Small intestine (tissue), 7 donors: Measurements from ENCODE around the gene PDGFA. TPM values are rescaled to one million over a fixed set of nuclear protein-coding genes. Genes with fewer than 3 reads are reported as not detected.

Source experiments
- DNase-seq, 2 donors: peaks; one replicate each; pipeline versions ENCODE4 v3.0.0 to v3.0.0-alpha.2; 2013
- FAIRE-seq: peaks from 2 replicates; lab custom pipeline; 2012; peaks lifted over from hg19 to GRCh38; lab: Jason Lieb, UNC
- H3K27ac ChIP-seq, 3 donors: one replicate each; pipeline ENCODE4 v1.5.1; 2013; ENCODE audit warnings: low read length in 2 of 3, mild to moderate bottlenecking in 2 of 3, control low read depth in 1 of 3, inconsistent platforms in 1 of 3, low read depth in 1 of 3, moderate library complexity in 1 of 3
- H3K27me3 ChIP-seq, 3 donors: one replicate each; pipeline ENCODE4 v1.6.1; 2013; ENCODE audit warnings: low read length in 3 of 3, inconsistent platforms in 1 of 3; ENCODE audit not compliant: control insufficient read depth in 3 of 3, insufficient read depth in 3 of 3
- H3K36me3 ChIP-seq, 3 donors: one replicate each; pipeline ENCODE4 v1.6.1; 2013; ENCODE audit warnings: low read length in 3 of 3, inconsistent platforms in 1 of 3, low read depth in 1 of 3, mild to moderate bottlenecking in 1 of 3, moderate library complexity in 1 of 3; ENCODE audit not compliant: control insufficient read depth in 3 of 3, insufficient read depth in 2 of 3
- H3K4me1 ChIP-seq, 3 donors: one replicate each; pipeline ENCODE4 v1.6.1; 2013; ENCODE audit warnings: low read length in 2 of 3, inconsistent platforms in 1 of 3, low read depth in 1 of 3, mild to moderate bottlenecking in 1 of 3, moderate library complexity in 1 of 3; ENCODE audit not compliant: control insufficient read depth in 3 of 3, insufficient read depth in 2 of 3
- H3K4me3 ChIP-seq, 3 donors: one replicate each; pipeline ENCODE4 v1.5.1; 2013; ENCODE audit warnings: low read length in 3 of 3, control low read depth in 1 of 3, inconsistent platforms in 1 of 3, low read depth in 1 of 3, mild to moderate bottlenecking in 1 of 3, moderate library complexity in 1 of 3
- H3K9me3 ChIP-seq, 2 donors: one replicate each; pipeline ENCODE4 v1.6.1; 2013; ENCODE audit warnings: low read depth in 1 of 2, low read length in 1 of 2; ENCODE audit not compliant: control insufficient read depth in 2 of 2, insufficient read depth in 1 of 2
- WGBS, 3 donors: extraction: QIAGEN DNeasy Blood & Tissue Kit; methylation state at CpG; one replicate each; pipeline ENCODE4 v1.1.7; 2013; 5-methylcytosine and 5-hydroxymethylcytosine counted together
- polyA plus RNA-seq, 4 donors: library from polyadenylated mRNA; stranded (reverse) in 3 of 4; unstranded in 1 of 4; fragments of 200-250 nt in 3 of 4; fragments of 120-200 nt in 1 of 4; gene quantifications; one replicate each; pipeline versions ENCODE4 v1.2.1 to v1.2.3, GENCODE V29; 2013
- donor health status: healthy with polysubstance abuse.
- donor health status: control.
- donor health status: control.
- donor health status: Bipolar disorder and iron deficiency.
- donor health status: healthy.

The PDGFA gene
- polyA plus RNA-seq, 4 donors = 17.4 to 107 (median 32.4) TPM

- Histone ChIP-seq H3K9me3 (no peaks in the 10 kb centered on the region), H3K4me1 (peaks cover 0 to 51% (median 0%) of the 10 kb centered on the region in 3 donors), H3K27ac (peak overlapping the region; percentile 88 to 99 (median 93)), H3K36me3 (peaks cover 0 to 29% (median 0%) of the 10 kb centered on the region in 3 donors), H3K27me3 (peaks cover 0 to 23% (median 6%) of the 10 kb centered on the region in 3 donors), H3K4me3 (peak overlapping the region; percentile 66 to 89 (median 89))
- DNase-seq (peak; percentile 83 to 92), FAIRE-seq (no peak)
- WGBS, 3 donors = 0 to 1% (median 1%) methylated on average over 52 to 93 of the region's 93 CpGs
These were observed 789 bp downstream of the PDGFA start for GRCh38 chr7:518630-519483.

DNA sequence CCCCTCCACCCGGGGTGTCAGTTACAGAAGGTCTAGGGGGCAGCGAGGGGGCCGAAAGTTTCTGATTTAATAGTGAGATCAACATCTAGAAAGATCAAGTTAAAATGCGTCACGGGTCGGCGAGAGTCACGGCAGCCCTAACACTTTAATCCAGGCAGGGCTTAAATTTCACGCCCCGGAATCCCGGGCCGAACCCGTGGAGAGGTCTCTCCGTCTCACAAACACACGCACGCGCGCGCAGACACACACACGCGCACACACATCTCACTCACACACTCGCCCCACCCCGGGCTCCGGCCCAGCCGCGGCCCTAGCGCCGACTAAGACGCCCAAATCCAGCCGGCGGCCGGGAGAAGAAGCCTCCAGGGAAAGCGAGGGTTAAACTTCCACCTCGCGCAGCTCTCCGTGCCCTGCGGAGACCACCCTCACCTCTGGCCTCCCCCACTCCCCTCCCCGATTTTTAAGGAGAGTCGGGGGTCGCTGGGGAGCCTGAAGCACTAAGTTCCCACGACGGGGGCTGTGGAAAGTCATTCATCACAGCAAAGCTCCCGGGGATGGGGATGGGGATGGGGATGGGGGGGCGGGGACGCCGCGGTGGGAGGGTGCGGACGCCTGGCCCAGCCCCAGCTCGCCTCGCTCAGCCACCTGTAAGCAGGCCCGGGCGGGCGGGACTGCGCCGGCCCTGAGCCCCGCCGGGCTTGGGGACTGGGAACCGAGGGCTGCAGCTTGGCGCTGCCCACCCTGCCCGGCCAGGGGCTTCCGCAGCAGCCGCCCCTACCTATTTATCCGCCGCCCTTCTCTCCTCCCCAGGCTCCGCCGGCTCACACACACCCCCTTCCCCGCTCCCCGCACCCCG is 1.6 kb downstream of the PDGFA start:
- FAIRE-seq = no peak
- peak overlapping the region; percentile 66 to 89 (median 89) for H3K4me3 ChIP-seq
- H3K27ac ChIP-seq = peak overlapping the region; percentile 88 to 99 (median 93)
- DNase-seq = peak; percentile 76 to 78
- H3K27me3 ChIP-seq = peaks cover 0 to 17% (median 2%) of the 10 kb centered on the region in 3 donors
- H3K36me3 ChIP-seq = peaks cover 0 to 38% (median 0%) of the 10 kb centered on the region in 3 donors
- no peaks in the 10 kb centered on the region for H3K9me3 ChIP-seq
- H3K4me1 ChIP-seq = peaks cover 0 to 52% (median 0%) of the 10 kb centered on the region in 3 donors
- 0 to 1% (median 1%) methylated on average over 45 to 70 of the region's 70 CpGs for WGBS, 3 donors

- DNase-seq = peak; percentile 90
- H3K4me1 ChIP-seq = peaks cover 0 to 56% (median 5%) of the 10 kb centered on the region in 3 donors
- H3K27me3 ChIP-seq = peaks cover 0 to 13% (median 1%) of the 10 kb centered on the region in 3 donors
- H3K36me3 ChIP-seq = peaks cover 0 to 49% (median 0%) of the 10 kb centered on the region in 3 donors
- WGBS, 3 donors = 1 to 3% (median 2%) methylated on average over 60 to 83 of the region's 83 CpGs
- H3K9me3 ChIP-seq = no peaks in the 10 kb centered on the region
- H3K4me3 ChIP-seq = peak overlapping the region; percentile 66 to 89 (median 89)
- FAIRE-seq = no peak
- peak overlapping the region; percentile 88 to 99 (median 93) for H3K27ac ChIP-seq
These were observed 2.8 kb downstream of the PDGFA start for GRCh38 chr7:516606-517456.

DNA sequence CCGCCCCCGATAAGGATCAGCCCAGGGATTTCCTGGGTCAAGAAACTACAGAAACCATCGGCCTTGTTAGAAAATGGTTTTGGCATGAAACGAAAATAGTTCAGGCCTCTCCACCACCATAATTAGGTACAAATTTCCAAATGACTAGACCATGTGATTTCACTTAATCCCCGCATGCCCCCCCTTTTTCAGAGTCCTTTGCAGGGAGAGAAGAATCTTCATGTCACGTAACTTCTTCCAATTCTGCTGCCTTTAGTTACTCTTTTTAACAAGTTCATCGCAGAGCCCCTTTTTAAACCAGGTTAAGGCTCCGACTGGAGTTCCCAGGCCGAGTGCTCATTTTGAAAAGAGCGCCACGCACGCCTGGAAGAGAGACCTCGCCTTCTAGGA is 3.4 kb downstream of the PDGFA start:
- H3K9me3 ChIP-seq = no peaks in the 10 kb centered on the region
- H3K4me1 ChIP-seq = peaks cover 0 to 56% (median 7%) of the 10 kb centered on the region in 3 donors
- peaks cover 0 to 7% (median 1%) of the 10 kb centered on the region in 3 donors for H3K27me3 ChIP-seq
- peak overlapping the region; percentile 88 to 99 (median 93) for H3K27ac ChIP-seq
- peak overlapping the region; percentile 20 to 89 (median 89) for H3K4me3 ChIP-seq
- WGBS, 3 donors = 15 to 35% (median 23%) methylated on average over 13 of the region's 13 CpGs
- DNase-seq (peak in 1 of 2 donors; percentile 54), FAIRE-seq (no peak)
- peaks cover 0 to 56% (median 0%) of the 10 kb centered on the region in 3 donors for H3K36me3 ChIP-seq

GRCh38 chr7:515628-516027 is 4.0 kb downstream of the PDGFA start:
- WGBS, 3 donors = 41 to 66% (median 49%) methylated on average over 10 of the region's 10 CpGs
- Histone ChIP-seq H3K36me3 (peaks cover 0 to 61% (median 0%) of the 10 kb centered on the region in 3 donors), H3K27ac (peak overlapping the region in 1 of 3 donors; percentile 99), H3K9me3 (no peaks in the 10 kb centered on the region), H3K4me3 (peak overlapping the region in 1 of 3 donors; percentile 89), H3K27me3 (peaks cover 0 to 1% (median 1%) of the 10 kb centered on the region in 3 donors), H3K4me1 (peaks cover 0 to 56% (median 7%) of the 10 kb centered on the region in 3 donors)
- DNase-seq (no peak), FAIRE-seq (no peak)

DNA sequence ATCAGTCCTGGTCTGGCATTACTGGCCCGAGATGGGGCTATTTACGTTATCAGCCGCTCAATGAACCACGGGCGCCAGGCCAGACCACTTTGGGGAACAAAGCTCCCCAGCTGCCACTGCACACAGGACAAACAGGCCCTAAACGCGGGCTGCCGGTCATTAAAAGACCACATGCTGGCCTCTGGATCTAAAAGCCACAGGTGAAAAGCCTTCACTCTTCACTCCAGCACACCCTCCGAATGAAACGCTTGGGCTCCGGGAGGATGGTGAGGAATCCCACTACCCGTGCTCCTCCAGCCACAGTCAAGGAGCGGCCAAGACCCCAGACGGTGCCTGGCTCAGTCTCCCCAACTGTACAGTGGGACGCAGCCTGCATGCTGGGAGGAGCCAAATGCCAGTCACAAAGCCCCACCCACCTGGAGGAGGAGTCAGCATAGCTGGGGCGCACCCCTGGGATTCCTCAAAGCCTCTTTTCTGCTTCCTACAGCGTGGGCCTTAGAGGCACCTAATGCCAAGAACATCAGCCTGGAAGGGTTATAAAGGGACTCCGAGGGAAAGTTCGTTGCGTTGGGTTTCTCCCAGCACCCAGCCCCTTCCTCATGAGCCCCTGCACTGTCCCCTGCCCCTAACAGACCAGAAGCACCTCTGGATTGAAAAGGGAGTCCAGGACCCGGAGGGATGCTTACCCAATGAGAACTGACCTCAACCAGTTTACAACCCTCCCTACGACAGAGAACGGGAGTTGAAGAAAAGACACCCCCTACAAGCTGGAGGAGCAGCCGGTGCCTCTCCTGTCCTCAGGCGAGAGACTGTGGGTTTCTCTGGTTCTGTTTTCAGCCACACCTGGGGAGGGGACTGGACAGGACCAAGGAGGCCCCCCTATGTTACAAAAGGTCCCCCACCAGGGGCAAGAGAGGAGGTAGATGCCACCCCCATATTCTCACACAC is 4.7 kb downstream of the PDGFA start:
- Histone ChIP-seq H3K27me3 (peaks cover 0 to 1% (median 0%) of the 10 kb centered on the region in 3 donors), H3K9me3 (no peaks in the 10 kb centered on the region), H3K36me3 (peaks cover 0 to 66% (median 0%) of the 10 kb centered on the region in 3 donors), H3K4me1 (peaks cover 0 to 57% (median 7%) of the 10 kb centered on the region in 3 donors), H3K4me3 (peak overlapping the region in 1 of 3 donors; percentile 89), H3K27ac (peak overlapping the region in 2 of 3 donors; percentile 27 to 99)
- WGBS, 3 donors = 22 to 56% (median 39%) methylated on average over 25 of the region's 25 CpGs
- peak; percentile 82 to 83 for DNase-seq
- FAIRE-seq = no peak

DNA sequence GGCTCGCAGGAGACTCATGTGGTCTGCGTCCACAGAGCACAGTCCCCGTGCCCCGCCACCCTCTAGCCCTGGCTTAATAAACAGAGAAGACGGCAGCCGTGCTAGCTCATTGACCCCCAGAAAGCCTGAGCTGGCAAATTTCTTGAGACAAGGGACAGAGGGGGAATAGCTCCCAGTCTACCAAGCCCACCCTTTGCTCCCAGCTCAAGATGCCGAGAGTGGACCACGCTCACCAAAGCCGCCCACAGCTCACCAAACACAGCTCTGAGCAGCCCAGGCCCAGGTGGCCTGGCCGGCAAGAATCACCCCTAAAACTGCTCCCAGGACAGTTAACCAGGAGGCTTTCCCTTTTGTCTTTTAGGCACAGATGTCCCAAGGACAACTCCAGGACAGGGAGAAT is 5.4 kb downstream of the PDGFA start:
- Histone ChIP-seq H3K9me3 (no peaks in the 10 kb centered on the region), H3K27me3 (peaks cover 0 to 1% (median 0%) of the 10 kb centered on the region in 3 donors), H3K36me3 (peaks cover 0 to 72% (median 0%) of the 10 kb centered on the region in 3 donors), H3K4me3 (no peak overlapping the region), H3K4me1 (peaks cover 0 to 62% (median 7%) of the 10 kb centered on the region in 3 donors), H3K27ac (peak overlapping the region in 2 of 3 donors; percentile 25 to 99)
- no peak for FAIRE-seq
- DNase-seq = peak in 1 of 2 donors; percentile 31
- WGBS, 3 donors = 69 to 82% (median 69%) methylated on average over 10 of the region's 10 CpGs
